GM18502 (cell line): ENCODE results near the gene KCNB1.

Experiments
- ATAC-seq: cut with Tn5 transposase; IDR thresholded peaks from one replicate; pipeline ENCODE4 v1.9.1; 2021; ENCODE audit warnings: mild to moderate bottlenecking; ENCODE audit not compliant: unreplicated experiment, poor library complexity

The KCNB1 gene

GRCh38 chr20:49446808-49447207 lies 35.7 kb downstream of the KCNB1 start:
- ATAC-seq, result no peak

GRCh38 chr20:49446080-49446479 lies 36.4 kb downstream of the KCNB1 start:
- no peak for ATAC-seq

- no peak for ATAC-seq
These were observed 37.3 kb downstream of the KCNB1 start for GRCh38 chr20:49445176-49445575.

- no peak for ATAC-seq
These were observed 37.9 kb downstream of the KCNB1 start for GRCh38 chr20:49444553-49444990.

- ATAC-seq, result no peak
These were observed 45.4 kb downstream of the KCNB1 start for GRCh38 chr20:49437057-49437456.

- ATAC-seq, result no peak
These were observed 46.8 kb downstream of the KCNB1 start for GRCh38 chr20:49435639-49436038.

GRCh38 chr20:49433333-49433732 lies 49.1 kb downstream of the KCNB1 start:
- no peak for ATAC-seq

GRCh38 chr20:49432550-49432949 lies 49.9 kb downstream of the KCNB1 start:
- ATAC-seq, result no peak

GRCh38 chr20:49431329-49431728 lies 51.1 kb downstream of the KCNB1 start:
- ATAC-seq, result no peak

GRCh38 chr20:49430320-49430719 lies 52.1 kb downstream of the KCNB1 start:
- no peak for ATAC-seq

- no peak for ATAC-seq
These were observed 54.5 kb downstream of the KCNB1 start for GRCh38 chr20:49427751-49428518.

- no peak for ATAC-seq
These were observed 55.6 kb downstream of the KCNB1 start for GRCh38 chr20:49426873-49427272.

GRCh38 chr20:49426395-49426794 lies 56.1 kb downstream of the KCNB1 start:
- no peak for ATAC-seq

- no peak for ATAC-seq
These were observed 57.9 kb downstream of the KCNB1 start for GRCh38 chr20:49424536-49424935.

- ATAC-seq, result no peak
These were observed 60.3 kb downstream of the KCNB1 start for GRCh38 chr20:49422161-49422560.

- ATAC-seq, result no peak
These were observed 61.6 kb downstream of the KCNB1 start for GRCh38 chr20:49420811-49421295.

GRCh38 chr20:49420292-49420691 lies 62.2 kb downstream of the KCNB1 start:
- ATAC-seq, result no peak

GRCh38 chr20:49419785-49420184 lies 62.7 kb downstream of the KCNB1 start:
- ATAC-seq, result no peak

GRCh38 chr20:49418809-49419208 lies 63.7 kb downstream of the KCNB1 start:
- no peak for ATAC-seq

- no peak for ATAC-seq
These were observed 64.5 kb downstream of the KCNB1 start for GRCh38 chr20:49417843-49418555.

GRCh38 chr20:49415668-49416044 lies 66.8 kb downstream of the KCNB1 start:
- ATAC-seq, result no peak
